ENCODE data around the gene OSBPL3.

DNA sequence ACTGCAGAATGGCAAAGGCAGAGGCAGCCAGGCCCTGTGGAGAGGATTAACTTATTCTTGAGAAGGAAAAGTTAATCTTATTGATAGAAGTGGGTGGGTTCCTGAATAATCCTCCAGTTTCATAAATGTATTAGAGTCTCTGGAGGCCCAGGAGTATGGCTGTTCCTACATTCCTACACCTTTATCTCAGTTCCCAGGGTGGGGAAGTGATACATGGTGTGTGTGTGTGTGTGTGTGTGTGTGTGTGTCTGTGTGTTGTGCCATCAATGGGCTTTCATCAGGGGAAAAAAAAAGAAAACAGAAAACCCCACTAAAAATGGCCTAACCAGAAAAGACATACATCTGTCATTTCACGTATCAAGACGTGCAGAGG, 200.7 kb downstream of the OSBPL3 start:
- no peak for TF ChIP-seq POLR2A (IDR thresholded peaks at IDR 0.05)
- TF ChIP-seq, protein P1, sequence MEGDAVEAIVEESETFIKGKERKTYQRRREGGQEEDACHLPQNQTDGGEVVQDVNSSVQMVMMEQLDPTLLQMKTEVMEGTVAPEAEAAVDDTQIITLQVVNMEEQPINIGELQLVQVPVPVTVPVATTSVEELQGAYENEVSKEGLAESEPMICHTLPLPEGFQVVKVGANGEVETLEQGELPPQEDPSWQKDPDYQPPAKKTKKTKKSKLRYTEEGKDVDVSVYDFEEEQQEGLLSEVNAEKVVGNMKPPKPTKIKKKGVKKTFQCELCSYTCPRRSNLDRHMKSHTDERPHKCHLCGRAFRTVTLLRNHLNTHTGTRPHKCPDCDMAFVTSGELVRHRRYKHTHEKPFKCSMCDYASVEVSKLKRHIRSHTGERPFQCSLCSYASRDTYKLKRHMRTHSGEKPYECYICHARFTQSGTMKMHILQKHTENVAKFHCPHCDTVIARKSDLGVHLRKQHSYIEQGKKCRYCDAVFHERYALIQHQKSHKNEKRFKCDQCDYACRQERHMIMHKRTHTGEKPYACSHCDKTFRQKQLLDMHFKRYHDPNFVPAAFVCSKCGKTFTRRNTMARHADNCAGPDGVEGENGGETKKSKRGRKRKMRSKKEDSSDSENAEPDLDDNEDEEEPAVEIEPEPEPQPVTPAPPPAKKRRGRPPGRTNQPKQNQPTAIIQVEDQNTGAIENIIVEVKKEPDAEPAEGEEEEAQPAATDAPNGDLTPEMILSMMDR (IDR thresholded peaks at IDR 0.05), result no peak

All from esophagus squamous epithelium (tissue), 4 donors.